H1 (cell line): ENCODE results near the gene REXO5. TPM values are rescaled to one million over a fixed set of nuclear protein-coding genes. Genes with fewer than 3 reads are reported as not detected.

Source experiments
- CTCF ChIA-PET: fragments of 300-600 bp; sonication (Branson Sonifier 250); formaldehyde crosslinking; loops from one replicate; lab custom pipeline; 2021; ENCODE audit not compliant: partially characterized antibody; lab: Charles Lee
- POLR2A ChIA-PET: fragments of 300-600 bp; sonication (Branson Sonifier 250); formaldehyde crosslinking; loops from one replicate; lab custom pipeline; 2021; ENCODE audit warnings: inconsistent platforms; ENCODE audit not compliant: partially characterized antibody; lab: Charles Lee
- DNase-seq, 2 experiments: peaks; one replicate each; pipeline versions ENCODE4 v3.0.0 to v3.0.0-alpha.2; 2010 to 2022; ENCODE audit warnings: low spot score in 2 of 2, low read depth in 1 of 2, mixed read lengths in 1 of 2
- FAIRE-seq: peaks from 2 replicates; lab custom pipeline; 2011; peaks lifted over from hg19 to GRCh38; lab: Jason Lieb, UNC
- H2AFZ ChIP-seq: 2 replicates; pipeline ENCODE4 v1.8.1; 2012; ENCODE audit warnings: low read length, inconsistent platforms
- H2AK5ac ChIP-seq: 2 replicates; pipeline ENCODE4 v1.6.1; 2013; ENCODE audit warnings: low read depth, low read length
- H2BK120ac ChIP-seq: replicated peaks from 2 replicates; pipeline ENCODE3; 2013; ENCODE audit warnings: low read depth, low read length, inconsistent platforms
- H2BK12ac ChIP-seq: 2 replicates; pipeline ENCODE4 v1.6.1; 2013; ENCODE audit warnings: low read depth, low read length
- H2BK15ac ChIP-seq: 2 replicates; pipeline ENCODE4 v1.6.1; 2013; ENCODE audit warnings: low read length
- H2BK20ac ChIP-seq: 2 replicates; pipeline ENCODE4 v1.6.1; 2013; ENCODE audit warnings: low read length
- H2BK5ac ChIP-seq: 2 replicates; pipeline ENCODE4 v1.6.1; 2013; ENCODE audit warnings: low read depth, low read length
- H3K14ac ChIP-seq: 2 replicates; pipeline ENCODE4 v1.6.1; 2013; ENCODE audit warnings: inconsistent platforms; ENCODE audit not compliant: insufficient read length
- H3K18ac ChIP-seq: 2 replicates; pipeline ENCODE4 v1.6.1; 2013; ENCODE audit warnings: low read length; ENCODE audit errors: extremely low read depth
- H3K23ac ChIP-seq: 2 replicates; pipeline ENCODE4 v1.6.1; 2013; ENCODE audit warnings: inconsistent platforms; ENCODE audit not compliant: insufficient read length
- H3K23me2 ChIP-seq: 2 replicates; pipeline ENCODE4 v1.6.1; 2013; ENCODE audit warnings: low read depth, low read length
- H3K27ac ChIP-seq: 2 replicates; pipeline ENCODE4 v1.6.1; 2011; ENCODE audit warnings: low read depth, low read length, inconsistent platforms
- H3K27me3 ChIP-seq, 4 experiments: replicated peaks in 1 of 4; 1 replicate in 1 of 4; 2 replicates in 3 of 4; pipeline versions ENCODE4 v1.6.1 to v1.8.1; 2011 to 2013; ENCODE audit warnings: low read length in 3 of 4, mild to moderate bottlenecking in 3 of 4, inconsistent platforms in 2 of 4, mixed read lengths in 2 of 4, moderate library complexity in 1 of 4; ENCODE audit not compliant: control insufficient read depth in 3 of 4, insufficient read depth in 3 of 4; ENCODE audit errors: extremely low read depth in 1 of 4
- H3K36me3 ChIP-seq, 4 experiments: 2 replicates each; pipeline versions ENCODE4 v1.6.1 to v1.8.1; 2011 to 2013; ENCODE audit warnings: mild to moderate bottlenecking in 4 of 4, low read length in 3 of 4, moderate library complexity in 2 of 4, control low read depth in 1 of 4, inconsistent platforms in 1 of 4; ENCODE audit not compliant: insufficient read depth in 4 of 4, control insufficient read depth in 2 of 4
- H3K4ac ChIP-seq: replicated peaks from 2 replicates; pipeline ENCODE3; 2013; ENCODE audit warnings: low read length, low read depth, mixed read lengths, inconsistent platforms; ENCODE audit not compliant: insufficient read length
- H3K4me1 ChIP-seq, 4 experiments: replicated peaks in 1 of 4; 1 replicate in 1 of 4; 2 replicates in 3 of 4; pipeline versions ENCODE4 v1.6.1 to v1.8.1; 2011 to 2013; ENCODE audit warnings: low read length in 3 of 4, inconsistent platforms in 2 of 4, mixed read lengths in 1 of 4; ENCODE audit not compliant: insufficient read depth in 4 of 4, control insufficient read depth in 3 of 4
- H3K4me2 ChIP-seq, 2 experiments: 2 replicates each; pipeline versions ENCODE4 v1.6.1 to v1.8.1; 2011 to 2013; ENCODE audit warnings: low read depth in 2 of 2, low read length in 2 of 2, control low read depth in 1 of 2, inconsistent platforms in 1 of 2, mild to moderate bottlenecking in 1 of 2; ENCODE audit not compliant: insufficient read depth in 1 of 2
- H3K4me3 ChIP-seq, 4 experiments: fragments of 200-600, 300-600 bp in 1 of 4; sonication (generic), shearing (Covaris generic), sonication (Bioruptor Twin) in 1 of 4; 2 replicates each; pipeline versions ENCODE4 v1.5.1 to v1.8.1; 2011 to 2016; ENCODE audit warnings: low read length in 4 of 4, low read depth in 3 of 4, control low read depth in 2 of 4, inconsistent platforms in 2 of 4, mild to moderate bottlenecking in 2 of 4, mixed read lengths in 1 of 4, moderate library complexity in 1 of 4; ENCODE audit not compliant: insufficient read depth in 2 of 4; ENCODE audit errors: extremely low read depth in 1 of 4
- H3K56ac ChIP-seq: replicated peaks from 2 replicates; pipeline ENCODE3; 2013; ENCODE audit warnings: low read depth, mild to moderate bottlenecking, mixed read lengths, low read length, inconsistent platforms; ENCODE audit not compliant: insufficient read length
- H3K79me1 ChIP-seq: 2 replicates; pipeline ENCODE4 v1.6.1; 2013; ENCODE audit warnings: low read depth, low read length, control low read depth
- H3K79me2 ChIP-seq, 2 experiments: 2 replicates each; pipeline versions ENCODE4 v1.6.1 to v1.8.1; 2012 to 2013; ENCODE audit warnings: low read length in 2 of 2, mild to moderate bottlenecking in 2 of 2, inconsistent platforms in 1 of 2; ENCODE audit not compliant: insufficient read depth in 2 of 2, control insufficient read depth in 1 of 2
- H3K9ac ChIP-seq, 4 experiments: replicated peaks in 1 of 4; 1 replicate in 1 of 4; 2 replicates in 3 of 4; pipeline versions ENCODE4 v1.6.1 to v1.8.1; 2011 to 2013; ENCODE audit warnings: low read depth in 3 of 4, low read length in 3 of 4, control low read depth in 2 of 4, mild to moderate bottlenecking in 2 of 4, moderate library complexity in 2 of 4, inconsistent platforms in 1 of 4; ENCODE audit errors: extremely low read depth in 1 of 4
- H3K9me3 ChIP-seq, 2 experiments: 2 replicates each; pipeline versions ENCODE4 v1.6.1 to v1.8.1; 2012 to 2013; ENCODE audit warnings: mild to moderate bottlenecking in 2 of 2, moderate library complexity in 2 of 2, control low read depth in 1 of 2, inconsistent platforms in 1 of 2, low read depth in 1 of 2, low read length in 1 of 2, mixed read lengths in 1 of 2; ENCODE audit not compliant: insufficient read depth in 2 of 2
- H4K20me1 ChIP-seq, 2 experiments: replicated peaks in 1 of 2; 2 replicates each; pipeline versions ENCODE3 to v1.8.1; 2011 to 2013; ENCODE audit warnings: inconsistent platforms in 2 of 2, low read length in 2 of 2, mild to moderate bottlenecking in 1 of 2; ENCODE audit not compliant: insufficient read depth in 2 of 2, control insufficient read depth in 1 of 2
- H4K5ac ChIP-seq: 2 replicates; pipeline ENCODE4 v1.6.1; 2013; ENCODE audit warnings: low read length, low read depth, mixed read lengths, inconsistent platforms; ENCODE audit not compliant: insufficient read length
- H4K8ac ChIP-seq: 2 replicates; pipeline ENCODE4 v1.8.0; 2013; ENCODE audit warnings: mild to moderate bottlenecking, moderate library complexity, low read length, inconsistent platforms; ENCODE audit not compliant: insufficient read depth; ENCODE audit errors: extremely low read depth
- H4K91ac ChIP-seq: replicated peaks from 2 replicates; pipeline ENCODE3; 2013; ENCODE audit warnings: low read length, mixed read lengths, inconsistent platforms; ENCODE audit not compliant: insufficient read length
- CREB1 ChIP-seq: IDR thresholded peaks from 2 replicates; pipeline ENCODE4 v1.6.1; 2012; ENCODE audit warnings: inconsistent platforms
- KDM1A ChIP-seq: fragments of 200-600, 300-600 bp; sonication (generic); IDR thresholded peaks from 2 replicates; pipeline ENCODE4 v1.7.1; 2016; ENCODE audit warnings: mild to moderate bottlenecking, low read length, borderline replicate concordance
- KDM4A ChIP-seq: IDR thresholded peaks from one replicate; pipeline ENCODE4 v1.7.1; 2012; ENCODE audit warnings: low read depth, mild to moderate bottlenecking, moderate library complexity, low read length, inconsistent platforms; ENCODE audit not compliant: severe bottlenecking
- NANOG ChIP-seq: IDR thresholded peaks from 2 replicates; pipeline ENCODE4 v1.6.1; 2011; ENCODE audit warnings: low read length, low read depth, mild to moderate bottlenecking, inconsistent platforms; ENCODE audit not compliant: insufficient read depth, poor library complexity, severe bottlenecking
- SIN3A ChIP-seq, 2 experiments: IDR thresholded peaks in 1 of 2; conservative IDR thresholded peaks in 1 of 2; 2 replicates each; pipeline ENCODE4 v1.6.1; 2011 to 2012; ENCODE audit warnings: low read length in 2 of 2, improper control_type of control experiment in 1 of 2, low read depth in 1 of 2, mild to moderate bottlenecking in 1 of 2
- polyA plus RNA-seq, 7 experiments: library from polyadenylated mRNA; depleted of rRNA in 3 of 7; stranded (reverse) in 5 of 7; unstranded in 2 of 7; fragments of >200 nt in 5 of 7; fragments of 200-250 nt in 2 of 7; gene quantifications; 1 replicate in 5 of 7; 2 replicates in 1 of 7; 4 replicates in 1 of 7; pipeline versions ENCODE4 v1.2.1 to v1.2.3, GENCODE V29; 2011 to 2013; ENCODE audit warnings: missing spikeins in 2 of 7, mixed read lengths in 2 of 7
- total RNA-seq: library from RNA; stranded (reverse); fragmentation: NEBNext Ultra II Directional; extraction: Animal tissue kit (Norgen Biotek cat#: 25700); gene quantifications from 2 replicates; pipeline ENCODE4 v1.2.1, GENCODE V29; 2021
- TF ChIP-seq, protein P1 (sequence below): IDR thresholded peaks from 2 replicates; pipeline ENCODE4 v1.6.1; 2012; ENCODE audit warnings: inconsistent platforms

REXO5 gene
- total and polyA plus RNA-seq, 2 of the 8 experiments (the other 6 are each of a cell fraction or from before 2014, with no cell fraction given), result 2.4 to 8.9 TPM

DNA sequence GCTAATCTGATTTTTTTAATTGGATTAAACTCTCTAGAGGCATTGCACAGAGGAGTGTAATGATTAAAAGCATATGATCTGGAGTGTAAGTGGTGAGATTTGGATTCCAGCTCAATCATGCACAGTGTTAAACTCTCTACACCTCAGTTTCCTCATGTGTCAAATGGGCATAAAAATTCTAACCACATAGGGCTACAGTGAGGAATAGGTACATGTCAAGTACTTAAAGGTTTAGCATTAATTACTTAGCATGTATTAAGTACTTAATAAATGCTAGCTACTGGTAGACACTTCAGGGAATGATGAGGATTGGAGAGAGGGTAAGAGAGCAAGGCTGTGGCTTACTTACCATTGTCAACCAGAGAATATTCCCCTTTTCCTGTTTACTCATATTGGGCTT is 17.2 kb upstream of the REXO5 start:
- no peak overlapping the region for H3K14ac ChIP-seq
- H4K91ac ChIP-seq, result no peak overlapping the region
- DNase-seq, result no peak
- H3K9ac ChIP-seq, result no peak overlapping the region
- no peaks in the 10 kb centered on the region for H3K27me3 ChIP-seq
- H2AFZ ChIP-seq, result no peak overlapping the region
- CTCF ChIA-PET, result interaction anchor here (1.0 kb wide), 1 partner anchor 25 kb away, joined by 3 read pairs; no protein-coding TSS in a partner anchor
- no peaks in the 10 kb centered on the region for H3K79me1 ChIP-seq
- H3K23ac ChIP-seq, result no peak overlapping the region
- H3K23me2 ChIP-seq, result no peaks in the 10 kb centered on the region
- H3K79me2 ChIP-seq, result no peaks in the 10 kb centered on the region
- H3K4ac ChIP-seq, result no peak overlapping the region
- no peak overlapping the region for H2BK20ac ChIP-seq
- no peak overlapping the region for H3K27ac ChIP-seq
- no peak overlapping the region for H3K56ac ChIP-seq
- H2BK5ac ChIP-seq, result no peak overlapping the region
- peaks cover 0 to 5% (median 1%) of the 10 kb centered on the region in 4 experiments; a peak in 2 of 7 replicates for H3K4me1 ChIP-seq
- H3K36me3 ChIP-seq, result no peaks in the 10 kb centered on the region
- H2AK5ac ChIP-seq, result no peak overlapping the region
- no peak overlapping the region for H3K4me2 ChIP-seq
- no peak overlapping the region for H2BK120ac ChIP-seq
- POLR2A ChIA-PET, result interaction anchor here (1.2 kb wide), 1 partner anchor 11 kb away, joined by 3 read pairs; no protein-coding TSS in a partner anchor
- H3K18ac ChIP-seq, result no peak overlapping the region
- H4K5ac ChIP-seq, result no peak overlapping the region
- no peak overlapping the region for H4K8ac ChIP-seq
- no peaks in the 10 kb centered on the region for H3K9me3 ChIP-seq
- no peak overlapping the region for H2BK15ac ChIP-seq
- no peak overlapping the region for H2BK12ac ChIP-seq
- FAIRE-seq, result no peak
- H4K20me1 ChIP-seq, result no peaks in the 10 kb centered on the region
- no peak overlapping the region for H3K4me3 ChIP-seq
- TF ChIP-seq KDM1A, result no peak
- no peak for TF ChIP-seq CREB1
- TF ChIP-seq KDM4A, result no peak
- TF ChIP-seq, protein P1, sequence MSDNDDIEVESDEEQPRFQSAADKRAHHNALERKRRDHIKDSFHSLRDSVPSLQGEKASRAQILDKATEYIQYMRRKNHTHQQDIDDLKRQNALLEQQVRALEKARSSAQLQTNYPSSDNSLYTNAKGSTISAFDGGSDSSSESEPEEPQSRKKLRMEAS, result no peak
- no peak for TF ChIP-seq NANOG
- TF ChIP-seq SIN3A (conservative IDR thresholded peaks at IDR 0.05 in 1 of 2, IDR thresholded peaks at IDR 0.05 in 1 of 2; ENCODE audit: low read depth in 1 of 2, low read length in 2 of 2), result no peak
